ENCODE results near the gene FGFR1OP2. TPM values are rescaled to one million over a fixed set of nuclear protein-coding genes. Genes with fewer than 3 reads are reported as not detected.
A peak's percentile ranks its signal among the peaks of the same experiment; 100 is the strongest.

Gene FGFR1OP2
- total RNA-seq, 1 donor from 2014 or later = 75.4 TPM

- intact Hi-C loops (cut with DNase I) = no loop called here
- Histone ChIP-seq H3K4me1 (no peaks in the 10 kb centered on the region), H3K4me3 (no peak overlapping the region), H3K36me3 (peaks cover 0 to 25% of the 10 kb centered on the region in 2 donors), H3K9me3 (no peaks in the 10 kb centered on the region), H3K27me3 (no peaks in the 10 kb centered on the region), H3K27ac (no peak overlapping the region)
- TF ChIP-seq POLR2AphosphoS5 (IDR thresholded peaks at IDR 0.05; ENCODE audit: insufficient read depth in 1 of 2, low read depth in 1 of 2) = no peak
- no peak for TF ChIP-seq CTCF (IDR thresholded peaks at IDR 0.05)
- DNase-seq (ENCODE audit: extremely low spot score in 2 of 2) = no peak
Observed at GRCh38 chr12:26929590-26929989, 8.7 kb upstream of the FGFR1OP2 start.

- intact Hi-C loops (cut with DNase I) = no loop called here
- no peak for DNase-seq (ENCODE audit: extremely low spot score in 2 of 2)
- peaks cover 40% of the 10 kb centered on the region for H3K4me1 ChIP-seq
- TF ChIP-seq CTCF (IDR thresholded peaks at IDR 0.05) (no peak), POLR2A (IDR thresholded peaks at IDR 0.05) (no peak), POLR2AphosphoS5 (IDR thresholded peaks at IDR 0.05; ENCODE audit: insufficient read depth in 1 of 2, low read depth in 1 of 2) (no peak)
- no peaks in the 10 kb centered on the region for H3K36me3 ChIP-seq
- H3K4me3 ChIP-seq = no peak overlapping the region
- no peaks in the 10 kb centered on the region for H3K27me3 ChIP-seq
- no peak overlapping the region for H3K27ac ChIP-seq
- no peaks in the 10 kb centered on the region for H3K9me3 ChIP-seq
Observed at GRCh38 chr12:26935636-26936378, 2.5 kb upstream of the FGFR1OP2 start.

- peaks cover 49% of the 10 kb centered on the region for H3K4me1 ChIP-seq
- H3K9me3 ChIP-seq = no peaks in the 10 kb centered on the region
- H3K27me3 ChIP-seq = no peaks in the 10 kb centered on the region
- peak overlapping the region; percentile 95 for H3K27ac ChIP-seq
- TF ChIP-seq CTCF (IDR thresholded peaks at IDR 0.05) = no peak
- no peak for TF ChIP-seq POLR2AphosphoS5 (IDR thresholded peaks at IDR 0.05; ENCODE audit: insufficient read depth in 1 of 2, low read depth in 1 of 2)
- no peak for TF ChIP-seq POLR2A (IDR thresholded peaks at IDR 0.05)
- intact Hi-C loops (cut with DNase I) = no loop called here
- no peak for DNase-seq (ENCODE audit: extremely low spot score in 2 of 2)
- no peaks in the 10 kb centered on the region for H3K36me3 ChIP-seq
- peak overlapping the region; percentile 75 to 86 for H3K4me3 ChIP-seq
Observed at GRCh38 chr12:26936559-26937442, 1.5 kb upstream of the FGFR1OP2 start.

GRCh38 chr12:26937443-26937862 is 817 bp upstream of the FGFR1OP2 start:
- peak overlapping the region; percentile 95 for H3K27ac ChIP-seq
- intact Hi-C loops (cut with DNase I) = no loop called here
- peaks cover 55% of the 10 kb centered on the region for H3K4me1 ChIP-seq
- TF ChIP-seq POLR2A (IDR thresholded peaks at IDR 0.05) (no peak), POLR2AphosphoS5 (IDR thresholded peaks at IDR 0.05; ENCODE audit: insufficient read depth in 1 of 2, low read depth in 1 of 2) (no peak), CTCF (IDR thresholded peaks at IDR 0.05) (no peak)
- H3K36me3 ChIP-seq = no peaks in the 10 kb centered on the region
- H3K27me3 ChIP-seq = no peaks in the 10 kb centered on the region
- H3K9me3 ChIP-seq = no peaks in the 10 kb centered on the region
- no peak for DNase-seq (ENCODE audit: extremely low spot score in 2 of 2)
- H3K4me3 ChIP-seq = peak overlapping the region; percentile 75 to 86

Data from vagina (tissue), 2 donors.